IPS DF 4.7 (cell line): ENCODE results near the gene PRIMA1.

Experiments
- DNase-seq: peaks from one replicate; pipeline ENCODE4 v3.0.0-alpha.2; 2013; ENCODE audit warnings: low spot score; ENCODE audit errors: extremely low read depth

The PRIMA1 gene

GRCh38 chr14:93685121-93685895 lies 103.0 kb downstream of the PRIMA1 start:
- no peak for DNase-seq

GRCh38 chr14:93683226-93683625 lies 105.1 kb downstream of the PRIMA1 start:
- peak; percentile 62 for DNase-seq

- DNase-seq = no peak
Measured at GRCh38 chr14:93682459-93682858, 105.8 kb downstream of the PRIMA1 start.

- DNase-seq = no peak
Measured at GRCh38 chr14:93676416-93676958, 111.8 kb downstream of the PRIMA1 start.

- DNase-seq = no peak
Measured at GRCh38 chr14:93675651-93676050, 112.6 kb downstream of the PRIMA1 start.

GRCh38 chr14:93674343-93674742 lies 113.9 kb downstream of the PRIMA1 start:
- no peak for DNase-seq

- DNase-seq = no peak
Measured at GRCh38 chr14:93669632-93670031, 118.7 kb downstream of the PRIMA1 start.
